B cell (primary cell): ENCODE results near the gene CSF2RB.

Source experiments
- CTCF ChIP-seq: fragments of 200-600 bp; IDR thresholded peaks from one replicate; pipeline ENCODE4 v1.8.0; 2022; ENCODE audit warnings: antibody characterized with exemption, mild to moderate bottlenecking
- EZH2 ChIP-seq: IDR thresholded peaks from 2 replicates; pipeline ENCODE4 v1.6.1; 2012; ENCODE audit warnings: borderline replicate concordance, low read depth, mild to moderate bottlenecking, moderate library complexity, low read length; ENCODE audit not compliant: insufficient read depth, poor library complexity, severe bottlenecking

DNA sequence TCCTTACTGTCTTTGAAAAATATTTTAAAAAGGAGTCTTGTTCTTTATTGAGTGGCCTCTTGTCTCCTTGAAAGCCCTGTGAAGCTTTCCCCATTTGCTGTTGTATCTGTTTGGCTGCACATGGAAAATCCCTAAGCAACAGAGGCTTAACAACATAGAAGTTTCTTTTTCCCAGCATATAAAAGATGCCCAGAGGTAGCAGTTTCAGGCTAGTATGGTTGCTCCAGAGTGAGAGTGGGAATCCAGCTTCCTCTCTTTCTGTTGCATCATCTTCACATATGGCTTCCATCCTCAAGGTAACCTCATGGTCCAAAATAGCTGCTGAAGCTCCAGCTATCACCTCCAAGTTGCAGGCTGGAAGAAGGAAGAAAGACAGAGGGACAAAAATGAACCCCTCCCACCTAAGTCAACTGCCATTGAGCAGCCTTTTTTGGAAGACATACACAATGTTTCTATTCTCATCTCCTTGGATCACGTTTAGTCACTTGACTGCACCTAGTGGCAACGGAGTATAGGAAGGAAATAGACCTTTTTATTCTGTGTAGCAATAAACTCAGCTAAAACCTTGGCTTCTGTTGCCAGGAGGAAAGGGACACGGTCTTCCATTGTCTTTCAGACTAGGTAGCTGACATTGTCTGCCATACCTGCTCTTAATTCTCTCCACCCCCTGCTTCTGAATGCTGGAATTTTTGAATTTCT is 5.3 kb downstream of the CSF2RB start:
- TF ChIP-seq CTCF (no peak), EZH2 (no peak)
